HepG2 (cell line): ENCODE measurements around the gene DTWD2. TPM values are rescaled to one million over a fixed set of nuclear protein-coding genes. Genes with fewer than 3 reads are reported as not detected.

Experiments used
- ATAC-seq: fragments of 200-7000 bp; cut with Tn5 transposase; 3 replicates; pipeline ENCODE4 v1.9.1; 2020; ENCODE audit warnings: mild to moderate bottlenecking, moderate library complexity
- BruUV-seq: library from RNA; stranded (reverse); fragments of 400-500 nt; replicated peaks from 2 replicates; lab custom pipeline; 2021; lab: Mats Ljungman, UMichigan
- CTCF ChIA-PET: fragments of 300-600 bp; formaldehyde crosslinking; extraction: SDS; loops from one replicate; lab custom pipeline; 2021; ENCODE audit warnings: low total read pairs, inconsistent platforms, low intra/inter-chr PET ratio; lab: Yijun Ruan, JAX
- POLR2A ChIA-PET: fragments of 350-600 bp; sonication (Branson Sonifier 250); formaldehyde crosslinking; loops from one replicate; lab custom pipeline; 2020; ENCODE audit warnings: antibody characterized with exemption, inconsistent platforms; lab: Yijun Ruan, JAX
- DNase-seq: peaks from one replicate; pipeline ENCODE4 v3.0.0-alpha.2; 2015; ENCODE audit warnings: low spot score
- FAIRE-seq: peaks from 3 replicates; lab custom pipeline; 2011; peaks lifted over from hg19 to GRCh38; lab: Jason Lieb, UNC
- H2AFZ ChIP-seq: one replicate; pipeline ENCODE4 v1.6.1; 2011; ENCODE audit warnings: low read length, inconsistent platforms
- H3K27ac ChIP-seq: fragments of 300-600 bp; 3 replicates; pipeline ENCODE4 v1.8.0; 2011; ENCODE audit warnings: mixed run types, mild to moderate bottlenecking, mixed read lengths, low read length, inconsistent platforms; ENCODE audit not compliant: insufficient read depth; ENCODE audit errors: extremely low read length
- H3K27me3 ChIP-seq, 2 experiments: fragments of 200-600 bp in 1 of 2; 2 replicates in 1 of 2; 3 replicates in 1 of 2; pipeline versions ENCODE4 v1.6.0 to v1.8.0; 2011; ENCODE audit warnings: low read length in 2 of 2, mild to moderate bottlenecking in 2 of 2, moderate library complexity in 2 of 2, inconsistent platforms in 1 of 2; ENCODE audit not compliant: insufficient read depth in 2 of 2, control insufficient read depth in 1 of 2
- H3K36me3 ChIP-seq, 2 experiments: fragments of 200-600 bp in 1 of 2; replicated peaks in 1 of 2; 2 replicates in 1 of 2; 3 replicates in 1 of 2; pipeline versions ENCODE4 v1.5.1 to v1.8.0; 2011; ENCODE audit warnings: low read length in 2 of 2, inconsistent platforms in 1 of 2; ENCODE audit not compliant: insufficient read depth in 2 of 2, control insufficient read depth in 1 of 2
- H3K4me1 ChIP-seq: 2 replicates; pipeline ENCODE4 v1.5.1; 2012; ENCODE audit warnings: low read length, inconsistent platforms; ENCODE audit not compliant: insufficient read depth
- H3K4me2 ChIP-seq: 2 replicates; pipeline ENCODE4 v1.6.0; 2011; ENCODE audit warnings: low read depth, low read length, inconsistent platforms
- H3K4me3 ChIP-seq, 3 experiments: fragments of 200-600 bp in 1 of 3; sonication (generic), shearing (Covaris generic) in 1 of 3; replicated peaks in 1 of 3; 2 replicates each; pipeline ENCODE4 v1.5.1; 2011 to 2016; ENCODE audit warnings: low read length in 3 of 3, inconsistent platforms in 2 of 3, low read depth in 2 of 3, mild to moderate bottlenecking in 2 of 3, control low read depth in 1 of 3, mixed read lengths in 1 of 3; ENCODE audit not compliant: insufficient read depth in 1 of 3
- H3K79me2 ChIP-seq: one replicate; pipeline ENCODE4 v1.6.1; 2011; ENCODE audit warnings: low read length, inconsistent platforms; ENCODE audit not compliant: insufficient read depth
- H3K9ac ChIP-seq: 2 replicates; pipeline ENCODE4 v1.6.0; 2011; ENCODE audit warnings: mild to moderate bottlenecking, low read depth, low read length, inconsistent platforms; ENCODE audit not compliant: insufficient read depth
- H3K9me3 ChIP-seq: 2 replicates; pipeline ENCODE4 v1.5.1; 2012; ENCODE audit warnings: mild to moderate bottlenecking, low read length
- H4K20me1 ChIP-seq: 2 replicates; pipeline ENCODE4 v1.6.0; 2011; ENCODE audit warnings: inconsistent platforms, mild to moderate bottlenecking, low read length, moderate library complexity; ENCODE audit not compliant: insufficient read depth
- BRCA1 ChIP-seq: sonication (generic); formaldehyde crosslinking; IDR thresholded peaks from 2 replicates; pipeline ENCODE4 v1.4.0; 2020; ENCODE audit warnings: missing genetic modification reagents
- MAZ ChIP-seq, 2 experiments: sonication (generic) in 1 of 2; formaldehyde crosslinking in 1 of 2; IDR thresholded peaks; 2 replicates each; pipeline versions ENCODE4 v1.5.0 to v1.6.1; 2012 to 2020; ENCODE audit warnings: low read depth in 2 of 2, mild to moderate bottlenecking in 2 of 2, borderline replicate concordance in 1 of 2, improper control_type of control experiment in 1 of 2, low read length in 1 of 2, missing genetic modification reagents in 1 of 2, moderate library complexity in 1 of 2
- PATZ1 ChIP-seq: sonication (generic); formaldehyde crosslinking; IDR thresholded peaks from 2 replicates; pipeline ENCODE4 v1.4.0; 2020; ENCODE audit warnings: missing genetic modification reagents
- ZNF687 ChIP-seq: sonication (generic); formaldehyde crosslinking; IDR thresholded peaks from 2 replicates; pipeline ENCODE4 v1.5.1; 2020; ENCODE audit warnings: mild to moderate bottlenecking, missing genetic modification reagents, moderate library complexity
- ZNF784 ChIP-seq: sonication (generic); formaldehyde crosslinking; IDR thresholded peaks from 2 replicates; pipeline ENCODE4 v1.5.1; 2020; ENCODE audit warnings: missing genetic modification reagents, mild to moderate bottlenecking, borderline replicate concordance
- ZNF878 ChIP-seq: sonication (generic); formaldehyde crosslinking; IDR thresholded peaks from 2 replicates; pipeline ENCODE4 v1.8.1; 2023; ENCODE audit warnings: mild to moderate bottlenecking, missing genetic modification reagents, moderate library complexity
- WGBS: methylation state at CpG from one replicate; pipeline ENCODE4 v1.1.6; 2017; ENCODE audit warnings: low lambda C conversion rate; 5-methylcytosine and 5-hydroxymethylcytosine counted together
- in situ Hi-C: cut with HindIII; loops from 2 replicates; pipeline ENCODE4 v1.10.0; 2017; ENCODE audit warnings: low pct_unique_long_range_greater_than_20kb; ENCODE audit not compliant: extremely low pct_ligation_motif_present
- intact Hi-C: fragments of 100-400 bp; cut with micrococcal nuclease; formaldehyde crosslinking; loops from one replicate; pipeline ENCODE4 v1.10.0; 2022; ENCODE audit not compliant: unreplicated experiment
- polyA plus RNA-seq, 8 experiments: library from polyadenylated mRNA; depleted of rRNA in 3 of 8; stranded (reverse) in 7 of 8; unstranded in 1 of 8; fragments of >200 nt; fragmentation: Illumina TruSeq in 4 of 8; extraction: Trizol in 4 of 8; gene quantifications; 2 replicates each; pipeline versions ENCODE4 v1.2.1 to v1.2.3, GENCODE V29; 2011 to 2016; ENCODE audit warnings: low read depth in 4 of 8, missing spikeins in 1 of 8, mixed read lengths in 1 of 8; ENCODE audit not compliant: insufficient read depth in 1 of 8
- total RNA-seq, 5 experiments: library from RNA; depleted of rRNA; stranded (reverse); fragments of >200 nt; fragmentation: Illumina TruSeq; extraction: Trizol; gene quantifications; 2 replicates each; pipeline ENCODE4 v1.2.3, GENCODE V29; 2016; ENCODE audit warnings: low read depth in 1 of 5

The DTWD2 gene
- total and polyA plus RNA-seq, 2 of the 13 experiments (the other 11 are each of a cell fraction or from before 2014, with no cell fraction given): 1.6 to 6.0 TPM

- CTCF ChIA-PET: no interaction called here
- no TSS peak for BruUV-seq
- no peak for TF ChIP-seq PATZ1 (CRISPR knock-in tag)
- TF ChIP-seq BRCA1: no peak
- no peak for TF ChIP-seq ZNF784 (CRISPR knock-in tag)
- no peak for TF ChIP-seq ZNF878
- no peak for TF ChIP-seq MAZ (IDR thresholded peaks at IDR 0.05; ENCODE audit: borderline replicate concordance, low read depth, low read length)
- no peak for TF ChIP-seq MAZ (CRISPR knock-in tag; IDR thresholded peaks at IDR 0.05; ENCODE audit: low read depth)
- TF ChIP-seq ZNF687: no peak
Observed at GRCh38 chr5:118894709-118895108, 93.6 kb downstream of the DTWD2 start.

More at GRCh38 chr5:118894709-118895108, 93.6 kb downstream of the DTWD2 start:
- intact Hi-C loops: no loop called here
- H3K27me3 ChIP-seq: no peaks in the 10 kb centered on the region
- H4K20me1 ChIP-seq: no peaks in the 10 kb centered on the region
- no peak overlapping the region for H2AFZ ChIP-seq
- 50% methylated on average over 1 of the region's 1 CpG for WGBS
- H3K79me2 ChIP-seq: no peaks in the 10 kb centered on the region
- FAIRE-seq (no peak), DNase-seq (no peak), ATAC-seq (no peak)
- no peaks in the 10 kb centered on the region for H3K9me3 ChIP-seq
- no peak overlapping the region for H3K4me2 ChIP-seq
- no peak overlapping the region for H3K4me3 ChIP-seq
- H3K36me3 ChIP-seq: no peaks in the 10 kb centered on the region
- POLR2A ChIA-PET: no interaction called here
- H3K9ac ChIP-seq: no peak overlapping the region
- H3K27ac ChIP-seq: no peak overlapping the region
- no peaks in the 10 kb centered on the region for H3K4me1 ChIP-seq
- in situ Hi-C loops: no loop called here
